Measurements from ENCODE around the gene ACADSB. TPM values are rescaled to one million over a fixed set of nuclear protein-coding genes. Genes with fewer than 3 reads are reported as not detected.

Gene ACADSB
- total and polyA plus RNA-seq, 2 donors (not counting 1 experiment from before 2014, with no cell fraction given): 6.8 to 27.8 TPM

DNA sequence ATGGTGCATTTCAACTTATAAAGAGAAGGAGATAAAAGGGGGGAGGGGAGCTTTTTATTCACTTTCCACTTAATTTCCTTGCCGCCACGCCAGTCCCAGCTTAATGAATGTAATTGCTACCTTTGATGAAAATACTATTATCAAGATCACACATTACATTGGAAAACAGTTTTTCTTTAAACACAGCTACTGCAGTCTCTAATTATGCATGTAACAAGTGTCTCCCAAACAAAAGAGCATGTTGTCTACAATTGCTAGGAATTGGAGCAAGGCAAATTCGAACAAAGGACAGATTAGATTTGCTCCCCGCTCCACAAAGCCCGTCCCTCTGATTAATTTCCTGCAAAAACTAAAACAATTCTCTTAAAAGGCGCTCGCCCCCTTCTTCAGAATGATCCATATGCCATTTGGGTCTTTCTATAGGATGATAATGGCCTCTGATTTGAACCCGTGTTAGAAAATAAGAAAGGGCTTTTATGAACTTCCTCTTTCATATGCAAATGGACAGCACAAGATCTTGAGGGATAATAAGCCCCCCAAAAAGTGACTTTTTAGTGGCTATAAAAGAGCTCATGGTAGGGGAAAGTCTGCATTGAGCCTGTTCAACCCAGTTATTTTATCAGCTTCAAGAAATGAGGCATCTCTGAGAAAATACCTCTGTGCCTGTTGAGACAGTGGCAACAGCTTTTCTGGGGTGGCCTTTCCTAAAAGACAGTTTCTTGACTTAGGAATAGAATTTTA, 60.6 kb downstream of the ACADSB start:
- H3K27me3 ChIP-seq (replicated peaks in 1 of 4; ENCODE audit: control extremely low read depth in 1 of 4, control insufficient read depth in 3 of 4, insufficient read depth in 4 of 4, low read length in 3 of 4): peaks cover 0 to 20% (median 8%) of the 10 kb centered on the region in 4 experiments
- H3K9me3 Mint-ChIP-seq (ENCODE audit: insufficient read depth): no peaks in the 10 kb centered on the region
- H3K4me1 ChIP-seq (ENCODE audit: control insufficient read depth in 2 of 2, insufficient read depth in 2 of 2, low read length in 2 of 2): no peaks in the 10 kb centered on the region
- no peak overlapping the region for H3K4me2 ChIP-seq (replicated peaks; ENCODE audit: low read depth, low read length, poor library complexity, severe bottlenecking)
- POLR2A ChIA-PET: no interaction called here
- H3K27ac Mint-ChIP-seq: no peak overlapping the region
- H3K9ac ChIP-seq (ENCODE audit: low read length): no peak overlapping the region
- no peaks in the 10 kb centered on the region for H3K79me2 ChIP-seq (ENCODE audit: control insufficient read depth, insufficient read depth, low read length)
- no peak for ATAC-seq (ENCODE audit: low read depth)
- no peak for DNase-seq
- H3K27me3 Mint-ChIP-seq: peaks cover 42% of the 10 kb centered on the region
- intact Hi-C loops (cut with micrococcal nuclease): no loop called here
- WGBS (ENCODE audit: insufficient coverage): 67% methylated on average over 1 of the region's 8 CpGs
- H3K4me3 ChIP-seq (ENCODE audit: control extremely low read depth in 1 of 5, extremely low read depth in 1 of 5, insufficient read depth in 1 of 5, low read depth in 2 of 5, low read length in 4 of 5): no peak overlapping the region
- no peaks in the 10 kb centered on the region for H3K9me3 ChIP-seq (ENCODE audit: control extremely low read depth in 1 of 3, control insufficient read depth in 2 of 3, insufficient read depth in 1 of 3, low read length in 2 of 3)
- no peaks in the 10 kb centered on the region for H3K36me3 ChIP-seq (replicated peaks in 1 of 2; ENCODE audit: control extremely low read depth in 1 of 2, control insufficient read depth in 1 of 2, extremely low read depth in 1 of 2, insufficient read depth in 2 of 2, low read length in 1 of 2)
- no peak for TF ChIP-seq EZH2 (IDR thresholded peaks at IDR 0.05; ENCODE audit: borderline replicate concordance, insufficient read depth, low read depth, low read length, poor library complexity, severe bottlenecking)
- TF ChIP-seq, protein P1, sequence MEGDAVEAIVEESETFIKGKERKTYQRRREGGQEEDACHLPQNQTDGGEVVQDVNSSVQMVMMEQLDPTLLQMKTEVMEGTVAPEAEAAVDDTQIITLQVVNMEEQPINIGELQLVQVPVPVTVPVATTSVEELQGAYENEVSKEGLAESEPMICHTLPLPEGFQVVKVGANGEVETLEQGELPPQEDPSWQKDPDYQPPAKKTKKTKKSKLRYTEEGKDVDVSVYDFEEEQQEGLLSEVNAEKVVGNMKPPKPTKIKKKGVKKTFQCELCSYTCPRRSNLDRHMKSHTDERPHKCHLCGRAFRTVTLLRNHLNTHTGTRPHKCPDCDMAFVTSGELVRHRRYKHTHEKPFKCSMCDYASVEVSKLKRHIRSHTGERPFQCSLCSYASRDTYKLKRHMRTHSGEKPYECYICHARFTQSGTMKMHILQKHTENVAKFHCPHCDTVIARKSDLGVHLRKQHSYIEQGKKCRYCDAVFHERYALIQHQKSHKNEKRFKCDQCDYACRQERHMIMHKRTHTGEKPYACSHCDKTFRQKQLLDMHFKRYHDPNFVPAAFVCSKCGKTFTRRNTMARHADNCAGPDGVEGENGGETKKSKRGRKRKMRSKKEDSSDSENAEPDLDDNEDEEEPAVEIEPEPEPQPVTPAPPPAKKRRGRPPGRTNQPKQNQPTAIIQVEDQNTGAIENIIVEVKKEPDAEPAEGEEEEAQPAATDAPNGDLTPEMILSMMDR (IDR thresholded peaks at IDR 0.05): no peak
- H3K27ac ChIP-seq (ENCODE audit: low read length in 2 of 2): no peak overlapping the region
- H2AFZ ChIP-seq (ENCODE audit: insufficient read depth, low read depth, low read length, poor library complexity, severe bottlenecking): no peak overlapping the region
- no peaks in the 10 kb centered on the region for H3K4me1 Mint-ChIP-seq
- CTCF ChIA-PET: no interaction called here
- H4K20me1 ChIP-seq (ENCODE audit: control insufficient read depth, insufficient read depth, low read length, poor library complexity, severe bottlenecking): no peaks in the 10 kb centered on the region
- no peak overlapping the region for H3K4me3 Mint-ChIP-seq

DNA sequence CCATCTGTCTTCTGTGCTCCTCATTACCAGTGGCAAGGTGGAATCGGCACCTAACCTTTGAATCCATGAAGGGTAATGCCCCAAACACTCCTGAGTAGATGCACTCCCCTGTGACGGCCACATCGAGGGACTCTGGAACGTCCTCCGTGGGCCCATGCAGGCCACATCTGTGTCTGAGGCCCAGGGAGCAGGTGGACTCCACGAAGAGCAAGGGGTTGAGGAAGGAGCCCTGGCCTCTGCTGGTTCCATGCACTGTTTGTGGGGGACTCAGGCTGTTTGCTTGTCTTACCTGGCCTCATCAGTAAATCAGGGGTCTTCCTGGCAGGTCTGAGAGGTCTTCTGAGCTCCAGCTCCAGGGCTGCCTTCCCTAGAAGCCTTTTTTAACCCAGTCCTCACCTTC, 64.4 kb downstream of the ACADSB start:
- H3K4me1 Mint-ChIP-seq: no peaks in the 10 kb centered on the region
- H3K36me3 ChIP-seq (replicated peaks in 1 of 2; ENCODE audit: control extremely low read depth in 1 of 2, control insufficient read depth in 1 of 2, extremely low read depth in 1 of 2, insufficient read depth in 2 of 2, low read length in 1 of 2): no peaks in the 10 kb centered on the region
- 81% methylated on average over 6 of the region's 6 CpGs for WGBS (ENCODE audit: insufficient coverage)
- H3K27me3 ChIP-seq (replicated peaks in 1 of 4; ENCODE audit: control extremely low read depth in 1 of 4, control insufficient read depth in 3 of 4, insufficient read depth in 4 of 4, low read length in 3 of 4): peaks cover 0 to 8% (median 3%) of the 10 kb centered on the region in 4 experiments
- TF ChIP-seq, protein P1 (IDR thresholded peaks at IDR 0.05): no peak
- no peak for TF ChIP-seq EZH2 (IDR thresholded peaks at IDR 0.05; ENCODE audit: borderline replicate concordance, insufficient read depth, low read depth, low read length, poor library complexity, severe bottlenecking)
- H3K27me3 Mint-ChIP-seq: peaks cover 28% of the 10 kb centered on the region
- H3K9ac ChIP-seq (ENCODE audit: low read length): no peak overlapping the region
- no peaks in the 10 kb centered on the region for H4K20me1 ChIP-seq (ENCODE audit: control insufficient read depth, insufficient read depth, low read length, poor library complexity, severe bottlenecking)
- no peak overlapping the region for H3K4me2 ChIP-seq (replicated peaks; ENCODE audit: low read depth, low read length, poor library complexity, severe bottlenecking)
- no peak overlapping the region for H3K4me3 Mint-ChIP-seq
- H2AFZ ChIP-seq (ENCODE audit: insufficient read depth, low read depth, low read length, poor library complexity, severe bottlenecking): no peak overlapping the region
- H3K4me1 ChIP-seq (ENCODE audit: control insufficient read depth in 2 of 2, insufficient read depth in 2 of 2, low read length in 2 of 2): no peaks in the 10 kb centered on the region
- no peak for ATAC-seq (ENCODE audit: low read depth)
- H3K27ac ChIP-seq (ENCODE audit: low read length in 2 of 2): no peak overlapping the region
- no peaks in the 10 kb centered on the region for H3K79me2 ChIP-seq (ENCODE audit: control insufficient read depth, insufficient read depth, low read length)
- peaks cover 2% of the 10 kb centered on the region for H3K9me3 Mint-ChIP-seq (ENCODE audit: insufficient read depth)
- POLR2A ChIA-PET: no interaction called here
- CTCF ChIA-PET: no interaction called here
- H3K9me3 ChIP-seq (ENCODE audit: control extremely low read depth in 1 of 3, control insufficient read depth in 2 of 3, insufficient read depth in 1 of 3, low read length in 2 of 3): no peaks in the 10 kb centered on the region
- H3K4me3 ChIP-seq (ENCODE audit: control extremely low read depth in 1 of 5, extremely low read depth in 1 of 5, insufficient read depth in 1 of 5, low read depth in 2 of 5, low read length in 4 of 5): no peak overlapping the region
- no peak overlapping the region for H3K27ac Mint-ChIP-seq
- DNase-seq: no peak
- intact Hi-C loops (cut with micrococcal nuclease): no loop called here

Data from B cell (primary cell).